NCI-H748 treated with DMSO at 0.1 percent for 48 hours (cell line): ENCODE measurements around the gene CFAP97.
"Not testable (repeated sequence)": the region's sequence is repeated elsewhere in the genome, so short reads cannot be mapped to it uniquely, and the experiment has no call there.

Experiments
- DNase-seq: peaks from one replicate; lab custom pipeline; 2025; lab: John Stamatoyannopoulos, UW

The CFAP97 gene

GRCh38 chr4:185142912-185143600 is 60.7 kb downstream of the CFAP97 start, which contains the start of gene SLC25A4:
Gene SLC25A4 (plus strand): TSS chr4:185143266. CDS start chr4:185143373, 107 bp downstream.
- peak; percentile 46 for DNase-seq

DNA sequence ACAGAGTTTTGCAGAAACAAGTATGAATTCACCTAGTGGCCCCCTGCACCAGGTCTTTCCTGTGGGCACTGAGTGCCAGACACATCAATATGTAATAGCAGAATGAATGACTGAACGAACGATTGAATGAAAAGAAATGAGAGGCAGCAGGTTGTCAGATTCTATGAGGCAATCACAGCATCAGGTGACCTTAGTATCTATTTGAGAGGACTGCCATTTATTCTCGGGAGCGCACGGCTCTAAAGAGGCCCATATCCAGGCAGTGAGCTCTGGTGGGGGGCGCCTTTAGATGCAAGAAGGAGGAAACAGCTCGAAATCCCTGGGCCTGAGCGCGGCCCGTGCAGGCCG is 61.3 kb downstream of the CFAP97 start:
- DNase-seq, result no peak

- DNase-seq, result no peak
Observed at GRCh38 chr4:185141777-185142176, 62.0 kb downstream of the CFAP97 start.

- no peak for DNase-seq
Observed at GRCh38 chr4:185139736-185140135, 64.1 kb downstream of the CFAP97 start.

GRCh38 chr4:185138161-185138560 is 65.6 kb downstream of the CFAP97 start:
- DNase-seq, result no peak

DNA sequence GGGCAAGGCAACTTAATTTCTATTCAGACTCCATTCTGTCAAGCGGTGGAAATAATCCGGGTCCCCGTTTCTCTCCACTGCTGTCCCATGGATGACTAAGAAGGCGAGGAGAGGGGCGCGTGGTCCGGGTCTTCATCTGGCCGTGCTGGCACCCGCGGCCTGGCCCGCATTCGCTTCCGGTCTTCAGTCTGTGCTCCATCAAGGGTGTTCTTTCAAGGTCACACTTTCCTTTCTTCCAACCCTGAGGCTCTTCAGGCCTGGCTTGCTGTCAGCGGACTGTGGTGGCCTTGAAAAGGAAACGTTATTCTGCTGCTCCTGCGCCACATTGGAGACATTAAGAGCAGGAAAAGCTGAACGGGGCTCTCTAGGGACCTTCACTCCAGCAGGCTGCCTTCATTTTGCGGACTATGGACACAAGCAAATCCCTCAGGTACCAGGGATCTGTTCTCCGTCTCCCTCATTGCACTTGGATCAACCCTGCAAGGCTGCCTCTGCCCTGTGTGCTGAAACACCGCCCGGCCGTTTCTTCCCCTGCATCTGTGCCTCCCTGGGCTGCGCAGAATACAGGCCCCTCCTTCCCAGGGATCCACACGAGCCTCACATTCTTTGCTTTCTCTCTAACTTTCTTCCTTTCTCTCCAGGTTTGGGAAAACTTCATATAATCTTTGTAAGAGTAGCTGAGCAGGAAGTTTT is 66.4 kb downstream of the CFAP97 start:
- no peak for DNase-seq

- peak; percentile 42 for DNase-seq
Observed at GRCh38 chr4:185134307-185134869, 69.4 kb downstream of the CFAP97 start.

GRCh38 chr4:185128272-185129119 is 75.3 kb downstream of the CFAP97 start:
- no peak for DNase-seq

- no peak for DNase-seq
Observed at GRCh38 chr4:185127021-185127925, 76.5 kb downstream of the CFAP97 start.

GRCh38 chr4:185124006-185124405 is 79.8 kb downstream of the CFAP97 start:
- DNase-seq, result no peak

GRCh38 chr4:185122681-185123345 is 81.0 kb downstream of the CFAP97 start:
- no peak for DNase-seq

DNA sequence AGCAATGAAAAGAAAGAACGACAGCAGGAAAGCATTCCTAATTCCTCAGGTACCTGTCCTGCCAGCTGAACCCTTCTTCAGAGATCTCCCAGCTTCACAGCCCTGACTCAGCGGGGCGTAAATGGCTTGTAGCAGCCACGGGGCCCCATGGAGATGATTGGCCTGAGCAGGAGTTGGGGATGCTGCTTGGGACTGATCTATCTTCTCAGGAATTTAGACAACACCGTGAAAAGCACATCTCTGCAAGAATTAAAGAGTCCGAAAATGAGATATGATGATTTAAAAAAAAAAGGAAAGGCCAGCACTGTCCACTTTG is 83.2 kb downstream of the CFAP97 start:
- DNase-seq, result no peak

- DNase-seq, result no peak
Observed at GRCh38 chr4:185119927-185120630, 83.7 kb downstream of the CFAP97 start.

DNA sequence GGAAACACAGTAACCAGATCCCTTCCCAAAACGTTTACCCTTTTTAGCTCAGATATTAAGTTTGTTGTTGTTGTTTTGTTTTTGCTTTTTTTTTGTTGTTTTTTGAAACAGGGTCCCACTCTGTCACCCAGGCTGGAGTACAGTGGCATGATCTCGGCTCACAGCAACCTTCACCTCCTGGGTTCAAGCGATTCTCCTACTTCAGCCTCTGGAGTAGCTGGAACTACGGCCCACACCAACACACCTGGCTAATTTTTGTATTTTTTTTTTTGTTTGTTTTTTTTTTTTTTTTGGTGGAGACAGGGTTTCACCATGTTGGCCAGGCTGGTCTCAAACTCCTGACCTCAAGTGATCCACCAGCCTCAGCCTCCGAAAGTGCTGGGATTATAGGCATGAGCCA is 84.3 kb downstream of the CFAP97 start:
- not testable (repeated sequence) for DNase-seq

DNA sequence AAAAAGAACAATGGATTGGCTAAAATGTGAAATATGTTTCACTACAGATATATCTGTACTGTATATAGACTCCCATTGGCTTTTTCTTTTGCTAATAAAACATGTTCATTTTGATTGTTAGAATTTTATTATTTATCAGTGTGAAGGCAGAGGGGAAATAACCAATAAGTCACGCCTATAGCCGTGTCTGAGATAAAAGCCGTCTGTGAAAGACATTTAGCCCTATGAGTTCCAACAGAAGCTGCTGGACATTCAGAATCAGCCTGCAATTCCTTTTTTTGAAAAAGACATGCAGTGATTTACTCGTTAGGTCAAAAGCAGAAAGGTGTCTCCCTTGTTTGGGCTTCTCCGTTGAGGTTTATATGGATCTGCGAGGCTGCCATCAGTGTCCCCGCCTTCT is 84.9 kb downstream of the CFAP97 start:
- DNase-seq, result no peak

GRCh38 chr4:185117300-185117934 is 86.4 kb downstream of the CFAP97 start:
- no peak for DNase-seq

- no peak for DNase-seq
Observed at GRCh38 chr4:185115827-185116232, 88.0 kb downstream of the CFAP97 start.

- DNase-seq, result no peak
Observed at GRCh38 chr4:185113340-185113739, 90.5 kb downstream of the CFAP97 start.

- no peak for DNase-seq
Observed at GRCh38 chr4:185112104-185112503, 91.7 kb downstream of the CFAP97 start.

GRCh38 chr4:185110375-185110823 is 93.4 kb downstream of the CFAP97 start:
- no peak for DNase-seq
